Activated naive CD4-positive, alpha-beta T cell treated with anti-CD3 and anti-CD28 coated beads, Interleukin-2, amount 10 ng/mL, durations not matched to agents 7 days and 5 days (primary cell): ENCODE measurements around the gene TNRC6C.

ENCODE experiments used
- CTCF ChIA-PET: fragments of 350-600 bp; sonication (Branson Sonifier 250); formaldehyde crosslinking; loops from one replicate; lab custom pipeline; 2021; ENCODE audit warnings: antibody characterized with exemption; lab: Charles Lee
- DNase-seq: peaks from one replicate; pipeline ENCODE4 v3.0.0-alpha.2; 2020
- H3K27ac Mint-ChIP-seq: one replicate; pipeline ENCODE4 v1.8.0; 2021; ENCODE audit warnings: mild to moderate bottlenecking, moderate library complexity, mixed read lengths
- H3K27me3 Mint-ChIP-seq: one replicate; pipeline ENCODE4 v1.8.0; 2021; ENCODE audit warnings: mild to moderate bottlenecking, mixed read lengths
- H3K36me3 Mint-ChIP-seq: one replicate; pipeline ENCODE4 v1.8.0; 2021; ENCODE audit warnings: mixed read lengths
- H3K4me1 Mint-ChIP-seq: one replicate; pipeline ENCODE4 v1.8.0; 2021; ENCODE audit warnings: mixed read lengths
- H3K4me3 Mint-ChIP-seq: one replicate; pipeline ENCODE4 v1.8.0; 2021; ENCODE audit warnings: mild to moderate bottlenecking, moderate library complexity, mixed read lengths
- H3K9me3 Mint-ChIP-seq: one replicate; pipeline ENCODE4 v1.8.0; 2021; ENCODE audit warnings: mixed read lengths

TNRC6C gene

GRCh38 chr17:78142119-78142861 lies 183.8 kb downstream of the TNRC6C start:
- Mint-ChIP-seq H3K27me3 (peaks cover 4% of the 10 kb centered on the region), H3K4me3 (no peak overlapping the region)

GRCh38 chr17:78143214-78144146 lies 185.0 kb downstream of the TNRC6C start:
- H3K27ac Mint-ChIP-seq, result no peak overlapping the region

More at GRCh38 chr17:78142119-78142861, 183.8 kb downstream of the TNRC6C start:
- Mint-ChIP-seq H3K4me1 (peaks cover 56% of the 10 kb centered on the region), H3K36me3 (peaks cover 27% of the 10 kb centered on the region), H3K27ac (peak overlapping the region; percentile 38), H3K9me3 (no peaks in the 10 kb centered on the region)
- CTCF ChIA-PET, result interaction anchor here (1.5 to 1.8 kb wide), 3 partner anchors 19 to 57 kb away, joined by 3 to 8 read pairs (median 6); no protein-coding TSS in a partner anchor
- no peak for DNase-seq

GRCh38 chr17:78144147-78144719 lies 185.7 kb downstream of the TNRC6C start:
- Mint-ChIP-seq H3K4me3 (no peak overlapping the region), H3K27ac (no peak overlapping the region)
- peak; percentile 26 for DNase-seq

More at GRCh38 chr17:78143214-78144146, 185.0 kb downstream of the TNRC6C start:
- CTCF ChIA-PET, result interaction anchor here (1.5 to 1.8 kb wide), 2 partner anchors 32 to 33 kb away, joined by 3 to 6 read pairs; no protein-coding TSS in a partner anchor
- Mint-ChIP-seq H3K36me3 (peaks cover 23% of the 10 kb centered on the region), H3K27me3 (peaks cover 5% of the 10 kb centered on the region), H3K4me3 (no peak overlapping the region), H3K4me1 (peaks cover 53% of the 10 kb centered on the region), H3K9me3 (no peaks in the 10 kb centered on the region)
- no peak for DNase-seq

GRCh38 chr17:78144736-78145641 lies 186.5 kb downstream of the TNRC6C start:
- Mint-ChIP-seq H3K4me1 (peaks cover 44% of the 10 kb centered on the region), H3K27ac (no peak overlapping the region), H3K9me3 (no peaks in the 10 kb centered on the region), H3K4me3 (no peak overlapping the region), H3K27me3 (peaks cover 11% of the 10 kb centered on the region), H3K36me3 (peaks cover 17% of the 10 kb centered on the region)
- no peak for DNase-seq
- CTCF ChIA-PET, result no interaction called here

More at GRCh38 chr17:78144147-78144719, 185.7 kb downstream of the TNRC6C start:
- Mint-ChIP-seq H3K9me3 (no peaks in the 10 kb centered on the region), H3K4me1 (peaks cover 49% of the 10 kb centered on the region), H3K27me3 (peaks cover 8% of the 10 kb centered on the region), H3K36me3 (peaks cover 21% of the 10 kb centered on the region)
- CTCF ChIA-PET, result interaction anchor here (1.5 kb wide), 1 partner anchor 33 kb away, joined by 3 read pairs; no protein-coding TSS in a partner anchor

- DNase-seq, result no peak
- peak overlapping the region; percentile 79 for H3K27ac Mint-ChIP-seq
- peaks cover 9% of the 10 kb centered on the region for H3K36me3 Mint-ChIP-seq
- no peaks in the 10 kb centered on the region for H3K9me3 Mint-ChIP-seq
- H3K27me3 Mint-ChIP-seq, result peaks cover 18% of the 10 kb centered on the region
- H3K4me3 Mint-ChIP-seq, result no peak overlapping the region
- H3K4me1 Mint-ChIP-seq, result peaks cover 34% of the 10 kb centered on the region
- CTCF ChIA-PET, result no interaction called here
Measured at GRCh38 chr17:78146471-78146869, 188.0 kb downstream of the TNRC6C start.

GRCh38 chr17:78146881-78147280 lies 188.4 kb downstream of the TNRC6C start:
- Mint-ChIP-seq H3K27me3 (peaks cover 18% of the 10 kb centered on the region), H3K4me1 (peaks cover 32% of the 10 kb centered on the region), H3K9me3 (no peaks in the 10 kb centered on the region), H3K4me3 (no peak overlapping the region), H3K27ac (peak overlapping the region; percentile 45), H3K36me3 (peaks cover 8% of the 10 kb centered on the region)
- CTCF ChIA-PET, result no interaction called here
- no peak for DNase-seq

- Mint-ChIP-seq H3K9me3 (no peaks in the 10 kb centered on the region), H3K4me1 (peaks cover 26% of the 10 kb centered on the region), H3K36me3 (peaks cover 4% of the 10 kb centered on the region), H3K27me3 (peaks cover 18% of the 10 kb centered on the region), H3K4me3 (no peak overlapping the region), H3K27ac (peak overlapping the region; percentile 62)
- CTCF ChIA-PET, result interaction anchor here (0.9 to 1.6 kb wide), 2 partner anchors 26 to 62 kb away, joined by 3 read pairs; no protein-coding TSS in a partner anchor
- DNase-seq, result no peak
Measured at GRCh38 chr17:78147315-78147998, 189.0 kb downstream of the TNRC6C start.

GRCh38 chr17:78148286-78149016 lies 189.9 kb downstream of the TNRC6C start:
- Mint-ChIP-seq H3K4me1 (peaks cover 18% of the 10 kb centered on the region), H3K27me3 (peaks cover 18% of the 10 kb centered on the region), H3K9me3 (no peaks in the 10 kb centered on the region), H3K4me3 (no peak overlapping the region), H3K36me3 (no peaks in the 10 kb centered on the region), H3K27ac (no peak overlapping the region)
- DNase-seq, result no peak
- CTCF ChIA-PET, result interaction anchor here (0.9 to 1.6 kb wide), 2 partner anchors 27 to 63 kb away, joined by 3 read pairs; no protein-coding TSS in a partner anchor

- no peak for DNase-seq
- Mint-ChIP-seq H3K36me3 (no peaks in the 10 kb centered on the region), H3K9me3 (no peaks in the 10 kb centered on the region), H3K4me1 (peaks cover 15% of the 10 kb centered on the region), H3K27me3 (peaks cover 19% of the 10 kb centered on the region), H3K27ac (no peak overlapping the region), H3K4me3 (no peak overlapping the region)
- CTCF ChIA-PET, result no interaction called here
Measured at GRCh38 chr17:78151514-78152008, 193.1 kb downstream of the TNRC6C start.

GRCh38 chr17:78154903-78155811 lies 196.7 kb downstream of the TNRC6C start:
- CTCF ChIA-PET, result no interaction called here
- H3K4me3 Mint-ChIP-seq, result no peak overlapping the region

More at GRCh38 chr17:78154903-78155811, 196.7 kb downstream of the TNRC6C start:
- DNase-seq, result no peak
- no peak overlapping the region for H3K27ac Mint-ChIP-seq
- H3K27me3 Mint-ChIP-seq, result peaks cover 15% of the 10 kb centered on the region
- no peaks in the 10 kb centered on the region for H3K4me1 Mint-ChIP-seq
- H3K9me3 Mint-ChIP-seq, result no peaks in the 10 kb centered on the region
- no peaks in the 10 kb centered on the region for H3K36me3 Mint-ChIP-seq
